H9 (cell line): ENCODE measurements around the gene CEP120. TPM values are rescaled to one million over a fixed set of nuclear protein-coding genes. Genes with fewer than 3 reads are reported as not detected.

Source experiments
- DNase-seq: peaks from one replicate; pipeline ENCODE4 v3.0.0-alpha.2; 2017
- H2AFZ ChIP-seq: one replicate; pipeline ENCODE4 v1.6.1; 2013; ENCODE audit warnings: mild to moderate bottlenecking, low read length, control low read depth, moderate library complexity
- H2AK5ac ChIP-seq: 2 replicates; pipeline ENCODE4 v1.6.1; 2013; ENCODE audit warnings: low read length, control low read depth, mixed read lengths; ENCODE audit not compliant: insufficient read length
- H2BK120ac ChIP-seq: one replicate; pipeline ENCODE4 v1.6.1; 2013; ENCODE audit warnings: low read depth, mild to moderate bottlenecking, low read length, control low read depth, inconsistent platforms; ENCODE audit not compliant: poor library complexity, severe bottlenecking
- H2BK12ac ChIP-seq: 2 replicates; pipeline ENCODE4 v1.6.1; 2013; ENCODE audit warnings: low read length, control low read depth, mixed read lengths, low read depth; ENCODE audit not compliant: insufficient read length
- H2BK15ac ChIP-seq: 2 replicates; pipeline ENCODE4 v1.6.1; 2013; ENCODE audit warnings: low read depth, low read length, control low read depth
- H2BK20ac ChIP-seq: one replicate; pipeline ENCODE4 v1.6.1; 2013; ENCODE audit warnings: low read depth, mild to moderate bottlenecking, low read length, control low read depth, inconsistent platforms; ENCODE audit not compliant: poor library complexity, severe bottlenecking
- H2BK5ac ChIP-seq: 2 replicates; pipeline ENCODE4 v1.6.1; 2013; ENCODE audit warnings: low read length, control low read depth, mixed read lengths; ENCODE audit not compliant: insufficient read length
- H3K14ac ChIP-seq: 2 replicates; pipeline ENCODE4 v1.6.1; 2013; ENCODE audit warnings: low read length, control low read depth; ENCODE audit not compliant: insufficient read depth
- H3K18ac ChIP-seq: 2 replicates; pipeline ENCODE4 v1.6.1; 2013; ENCODE audit warnings: low read depth, mild to moderate bottlenecking, mixed read lengths, low read length, control low read depth; ENCODE audit not compliant: insufficient read length
- H3K23ac ChIP-seq: 2 replicates; pipeline ENCODE4 v1.6.1; 2013; ENCODE audit warnings: low read length, control low read depth, mixed read lengths, low read depth; ENCODE audit not compliant: insufficient read length
- H3K23me2 ChIP-seq: 2 replicates; pipeline ENCODE4 v1.6.1; 2013; ENCODE audit warnings: low read depth, mild to moderate bottlenecking, mixed read lengths, low read length, control low read depth; ENCODE audit not compliant: insufficient read length, poor library complexity, severe bottlenecking
- H3K27ac ChIP-seq: 2 replicates; pipeline ENCODE4 v1.5.1; 2013; ENCODE audit warnings: low read length, control low read depth, mixed read lengths, low read depth; ENCODE audit not compliant: insufficient read length
- H3K27me3 ChIP-seq: 2 replicates; pipeline ENCODE4 v1.6.1; 2013; ENCODE audit warnings: low read length, control low read depth, inconsistent platforms; ENCODE audit not compliant: insufficient read depth
- H3K4ac ChIP-seq: 2 replicates; pipeline ENCODE4 v1.6.1; 2013; ENCODE audit warnings: low read depth, mild to moderate bottlenecking, control low read depth, inconsistent platforms, low read length, moderate library complexity
- H3K4me1 ChIP-seq: 2 replicates; pipeline ENCODE4 v1.6.1; 2013; ENCODE audit warnings: low read length, control low read depth, inconsistent platforms; ENCODE audit not compliant: insufficient read depth
- H3K4me2 ChIP-seq: 2 replicates; pipeline ENCODE4 v1.6.1; 2013; ENCODE audit warnings: low read length, control low read depth, mixed read lengths; ENCODE audit not compliant: insufficient read length, insufficient read depth
- H3K56ac ChIP-seq: 2 replicates; pipeline ENCODE4 v1.6.1; 2013; ENCODE audit warnings: low read depth, mild to moderate bottlenecking, mixed read lengths, low read length, control low read depth; ENCODE audit not compliant: insufficient read length
- H3K79me1 ChIP-seq: 2 replicates; pipeline ENCODE4 v1.6.1; 2013; ENCODE audit warnings: low read depth, mild to moderate bottlenecking, moderate library complexity, low read length, control low read depth, inconsistent platforms; ENCODE audit not compliant: insufficient read depth, poor library complexity, severe bottlenecking
- H3K79me2 ChIP-seq: 2 replicates; pipeline ENCODE4 v1.6.1; 2013; ENCODE audit warnings: low read length, control low read depth, inconsistent platforms; ENCODE audit not compliant: insufficient read depth
- H3K9ac ChIP-seq: 2 replicates; pipeline ENCODE4 v1.6.1; 2013; ENCODE audit warnings: low read length, control low read depth, mixed read lengths; ENCODE audit not compliant: insufficient read length; ENCODE audit errors: extremely low read depth
- H3K9me3 ChIP-seq: one replicate; pipeline ENCODE4 v1.6.1; 2013; ENCODE audit warnings: low read depth, low read length, inconsistent platforms; ENCODE audit not compliant: control insufficient read depth
- H3T11ph ChIP-seq: one replicate; pipeline ENCODE4 v1.6.1; 2013; ENCODE audit warnings: mild to moderate bottlenecking, low read length, control low read depth, inconsistent platforms
- H4K20me1 ChIP-seq: one replicate; pipeline ENCODE4 v1.6.1; 2013; ENCODE audit not compliant: control insufficient read depth, insufficient read length, insufficient read depth
- H4K5ac ChIP-seq: 2 replicates; pipeline ENCODE4 v1.6.1; 2013; ENCODE audit warnings: low read depth, mild to moderate bottlenecking, mixed read lengths, low read length, control low read depth; ENCODE audit not compliant: insufficient read length
- H4K8ac ChIP-seq: replicated peaks from 2 replicates; pipeline ENCODE4 v1.6.1; 2013; ENCODE audit warnings: low read length, control low read depth, mixed read lengths, low read depth; ENCODE audit not compliant: insufficient read length
- H4K91ac ChIP-seq: 2 replicates; pipeline ENCODE4 v1.6.1; 2013; ENCODE audit warnings: low read depth, mild to moderate bottlenecking, moderate library complexity, mixed read lengths, low read length, control low read depth; ENCODE audit not compliant: insufficient read length
- H3K27ac Mint-ChIP-seq, 3 experiments: 2 replicates in 2 of 3; 3 replicates in 1 of 3; pipeline ENCODE4 v1.8.0; 2020 to 2021; ENCODE audit warnings: mixed read lengths in 3 of 3, mild to moderate bottlenecking in 1 of 3, moderate library complexity in 1 of 3
- H3K27me3 Mint-ChIP-seq: 2 replicates; pipeline ENCODE4 v1.8.0; 2021; ENCODE audit warnings: low read depth, mild to moderate bottlenecking, moderate library complexity, mixed read lengths
- H3K36me3 Mint-ChIP-seq, 3 experiments: 2 replicates in 2 of 3; 3 replicates in 1 of 3; pipeline ENCODE4 v1.8.0; 2020 to 2021; ENCODE audit warnings: low read depth in 3 of 3, mixed read lengths in 3 of 3; ENCODE audit not compliant: insufficient read depth in 1 of 3
- H3K4me1 Mint-ChIP-seq, 2 experiments: 2 replicates each; pipeline ENCODE4 v1.8.0; 2020; ENCODE audit warnings: mixed read lengths in 2 of 2
- H3K4me3 Mint-ChIP-seq, 2 experiments: 2 replicates in 1 of 2; 3 replicates in 1 of 2; pipeline ENCODE4 v1.8.0; 2020 to 2021; ENCODE audit warnings: mild to moderate bottlenecking in 2 of 2, mixed read lengths in 2 of 2, moderate library complexity in 1 of 2
- H3K9me3 Mint-ChIP-seq, 2 experiments: 2 replicates in 1 of 2; 3 replicates in 1 of 2; pipeline ENCODE4 v1.8.0; 2020; ENCODE audit warnings: mild to moderate bottlenecking in 2 of 2, mixed read lengths in 2 of 2, moderate library complexity in 1 of 2
- CTCF ChIP-seq: fragments of 200-600 bp; sonication (generic); conservative IDR thresholded peaks from 3 replicates; pipeline ENCODE4 v1.8.0; 2021; ENCODE audit warnings: antibody characterized with exemption, mild to moderate bottlenecking
- WGBS: extraction: QIAGEN DNeasy Blood & Tissue Kit; methylation state at CpG from one replicate; pipeline ENCODE4 v1.1.7; 2013; ENCODE audit warnings: missing lambda C conversion rate, low lambda C conversion rate, mixed read lengths; ENCODE audit not compliant: insufficient read length; ENCODE audit errors: extremely low coverage; 5-methylcytosine and 5-hydroxymethylcytosine counted together
- total RNA-seq: library from RNA; stranded (reverse); gene quantifications from 2 replicates; pipeline ENCODE4 v1.2.1, GENCODE V29; 2021

CEP120 gene
- total RNA-seq, 1 experiment from 2014 or later, result 22.5 TPM

GRCh38 chr5:123440456-123441181, 17.4 kb upstream of the CEP120 start:
- Histone ChIP-seq H3K27me3 (no peaks in the 10 kb centered on the region), H3K4me2 (no peak overlapping the region), H2AFZ (no peak overlapping the region), H3K23ac (no peak overlapping the region), H3K4me1 (no peaks in the 10 kb centered on the region), H2BK5ac (no peak overlapping the region), H4K8ac (no peak overlapping the region), H2BK20ac (no peak overlapping the region), H3K56ac (no peak overlapping the region), H2AK5ac (no peak overlapping the region), H3K9ac (no peak overlapping the region), H3K79me2 (no peaks in the 10 kb centered on the region; the same call in 1 of the 2 replicates), H3T11ph (no peak overlapping the region), H3K9me3 (no peaks in the 10 kb centered on the region), H4K5ac (no peak overlapping the region), H2BK12ac (no peak overlapping the region), H3K14ac (no peak overlapping the region), H4K20me1 (no peaks in the 10 kb centered on the region), H3K18ac (no peak overlapping the region), H3K23me2 (no peaks in the 10 kb centered on the region), H2BK15ac (no peak overlapping the region), H2BK120ac (no peak overlapping the region), H3K4ac (no peak overlapping the region), H3K27ac (no peak overlapping the region), H4K91ac (no peak overlapping the region), H3K79me1 (no peaks in the 10 kb centered on the region)
- no CpG with 5 or more reads among the region's 1 CpG for WGBS
- Mint-ChIP-seq H3K36me3 (no peaks in the 10 kb centered on the region), H3K4me3 (no peak overlapping the region), H3K4me1 (peaks cover 11 to 13% of the 10 kb centered on the region in 2 experiments), H3K9me3 (no peaks in the 10 kb centered on the region), H3K27me3 (no peaks in the 10 kb centered on the region), H3K27ac (no peak overlapping the region)
- no peak for TF ChIP-seq CTCF
- DNase-seq, result no peak
